CD4-positive, alpha-beta T cell treated with Interleukin-4 for 4 hours (primary cell): ENCODE results near the gene RSKR.
"Not testable (repeated sequence)": the region's sequence is repeated elsewhere in the genome, so short reads cannot be mapped to it uniquely, and the experiment has no call there.

ENCODE experiments used
- DNase-seq: peaks from one replicate; pipeline ENCODE4 v3.0.0-alpha.2; 2020

Gene RSKR

DNA sequence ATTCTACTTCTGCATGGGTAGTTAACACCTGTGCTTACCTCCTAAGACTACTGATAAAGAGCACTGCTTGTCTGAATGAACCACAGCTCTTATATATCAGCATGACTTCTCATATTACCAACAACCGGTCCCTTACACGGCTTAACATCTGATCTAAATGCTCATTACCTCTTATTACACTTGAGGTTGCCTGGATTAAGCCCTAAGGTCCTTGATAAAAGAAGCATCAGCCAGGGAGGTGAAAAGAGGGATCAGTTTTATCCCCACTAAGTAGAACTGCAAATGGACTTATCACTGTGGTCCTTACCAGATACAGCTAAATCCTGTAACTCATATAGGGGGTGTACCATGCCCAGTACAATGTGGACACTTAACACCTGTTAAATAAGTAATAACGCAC, 8.2 kb upstream of the RSKR start:
- DNase-seq = no peak

DNA sequence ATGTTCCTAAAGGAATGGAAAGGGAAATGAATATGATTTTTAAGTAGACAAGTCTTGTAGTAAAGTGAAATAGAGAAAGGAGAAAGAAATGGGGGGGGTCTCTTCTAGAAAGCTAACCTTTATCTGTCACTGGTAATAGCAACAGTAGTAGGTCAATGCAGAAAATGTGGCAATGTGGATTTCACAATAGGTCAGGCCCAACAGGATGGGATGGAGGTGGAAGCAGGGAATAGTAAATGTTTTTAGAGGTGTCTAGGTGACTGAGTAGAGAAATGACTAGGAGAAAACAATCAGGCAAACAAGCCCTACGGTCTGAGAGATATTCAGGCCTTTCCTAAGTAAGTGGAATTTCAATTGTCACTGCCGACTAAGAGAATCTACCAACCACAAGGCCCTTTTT, 6.0 kb upstream of the RSKR start:
- DNase-seq = no peak

DNA sequence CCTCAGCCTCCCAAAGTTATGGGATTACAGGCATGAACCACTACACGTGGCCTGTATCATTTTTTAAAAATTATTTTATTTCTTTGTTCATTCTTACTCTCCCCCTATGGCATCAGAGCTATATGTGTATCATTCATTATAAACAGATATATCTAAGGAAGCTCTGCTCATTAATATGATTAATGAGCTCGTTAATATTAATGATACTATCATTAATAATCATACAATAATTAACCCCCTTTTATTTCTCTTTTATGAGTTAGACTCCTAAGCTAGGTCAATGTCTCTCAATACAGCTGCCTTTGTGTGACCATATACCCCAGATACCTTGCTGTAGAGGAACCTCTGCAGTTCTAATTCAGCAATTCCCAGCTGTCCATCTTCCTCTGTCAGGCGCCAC, 4.5 kb upstream of the RSKR start:
- DNase-seq = no peak

DNA sequence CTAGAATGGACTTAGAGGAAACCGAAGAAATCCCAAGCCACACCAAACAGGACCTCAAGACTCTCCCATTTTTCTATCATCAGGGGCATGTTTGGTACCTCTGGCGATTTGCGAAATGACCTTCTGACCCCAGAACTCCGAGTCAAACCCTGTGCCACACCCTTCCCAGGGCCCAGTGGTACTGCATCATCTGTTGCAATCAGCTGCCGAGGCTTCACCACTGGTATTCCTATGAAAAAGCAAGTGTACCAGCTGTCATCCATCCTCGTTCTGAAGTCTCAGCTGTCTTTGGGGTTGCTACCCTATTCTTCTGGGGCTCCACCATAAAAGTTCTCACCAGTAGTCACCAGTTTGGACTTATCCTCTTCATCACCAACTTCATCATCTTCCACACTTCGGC, 2.3 kb upstream of the RSKR start:
- no peak for DNase-seq

DNA sequence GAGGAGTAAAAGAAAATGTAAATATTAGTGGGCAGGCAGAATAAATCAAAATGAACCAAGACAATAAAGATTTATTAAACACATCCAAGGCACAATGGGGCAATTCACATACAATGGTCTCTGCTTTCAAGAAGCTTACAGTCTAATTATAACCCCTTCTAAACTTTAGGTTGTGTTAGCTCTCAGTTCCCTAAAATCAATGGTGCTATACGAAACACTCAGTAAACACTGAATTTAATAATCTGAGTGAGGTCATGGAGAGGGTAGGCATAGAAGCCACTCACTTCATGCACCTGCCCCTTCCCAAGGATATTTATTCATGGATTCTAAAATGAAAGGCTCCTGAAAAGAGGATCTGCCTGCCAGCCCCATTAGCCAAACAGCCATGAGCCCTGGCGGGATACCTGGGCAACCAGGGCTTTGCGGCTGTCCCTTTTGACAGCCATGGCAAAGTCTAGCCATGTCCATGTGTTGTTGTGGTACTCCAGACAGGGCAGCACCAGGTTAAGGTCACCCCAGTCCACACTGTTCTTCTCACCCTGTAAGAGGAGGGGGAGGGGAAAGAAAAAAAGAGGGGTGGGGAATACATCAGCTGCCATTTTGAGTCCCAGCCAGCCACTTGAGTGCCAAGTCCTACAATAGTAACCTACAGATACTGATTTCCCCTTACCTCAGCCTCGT, 1.4 kb upstream of the RSKR start:
- DNase-seq = no peak

DNA sequence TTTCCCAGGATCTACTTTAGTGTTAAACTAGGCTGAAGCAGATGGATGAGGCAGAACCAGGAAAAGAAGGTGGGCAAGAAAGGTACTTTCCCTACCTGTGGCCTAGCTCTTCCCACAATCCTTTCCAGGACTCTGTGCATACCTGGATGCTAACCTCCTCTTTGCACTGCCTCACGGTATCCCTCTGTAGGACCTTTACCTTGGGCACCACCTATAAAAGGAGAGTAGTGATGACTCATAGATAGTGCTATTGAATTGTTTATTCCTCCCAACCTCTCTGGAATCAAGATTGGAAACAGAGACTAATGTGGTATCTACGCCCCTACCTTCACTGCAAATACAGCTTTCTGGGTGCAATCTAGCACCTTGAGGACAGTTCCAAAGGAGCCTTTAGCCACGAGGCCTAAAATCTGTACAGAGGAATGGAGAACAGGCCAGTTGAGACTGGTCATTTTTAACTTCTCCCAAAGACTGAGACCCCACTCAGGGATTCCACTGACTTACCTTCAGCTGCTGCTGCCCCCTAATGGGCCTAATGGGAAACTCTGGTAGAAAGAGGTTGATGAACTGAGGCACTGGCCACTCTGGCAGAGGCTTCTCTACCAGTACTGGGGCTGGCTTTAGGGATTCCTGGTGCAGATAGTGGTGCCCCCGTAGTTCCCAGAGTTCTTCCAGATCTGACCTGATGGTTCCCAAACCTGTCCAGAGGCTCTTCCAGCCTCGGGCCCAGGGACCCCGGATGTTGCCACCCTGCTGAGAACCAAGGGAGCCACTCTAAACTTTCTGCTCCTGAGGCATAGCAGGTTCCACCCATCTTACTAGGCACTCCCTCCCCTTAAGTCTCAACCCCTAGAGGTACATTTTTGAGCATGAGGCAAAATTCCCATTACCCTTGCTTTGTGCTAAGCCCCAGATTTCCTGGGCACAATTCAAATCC, 781 bp downstream of the RSKR start:
- peak; percentile 45 for DNase-seq

DNA sequence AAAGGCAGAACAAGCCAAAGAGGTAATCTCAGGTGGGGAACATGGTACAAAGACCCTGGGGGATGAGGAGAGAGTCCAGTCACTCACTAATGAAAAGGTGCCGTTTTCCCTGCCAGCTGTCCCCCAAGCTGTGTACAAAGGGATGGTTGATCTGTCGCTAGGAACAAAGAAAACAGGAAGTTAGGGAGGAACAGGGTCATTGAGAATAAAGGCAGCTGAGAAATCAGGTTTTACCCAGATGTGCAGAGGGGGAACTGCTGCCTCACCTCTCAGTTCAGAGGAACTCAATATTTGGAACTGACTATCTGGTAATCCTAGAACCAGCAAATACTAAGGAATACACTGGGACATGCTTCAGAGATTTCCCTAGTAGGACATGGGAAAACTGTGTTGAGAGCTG, 1.5 kb downstream of the RSKR start:
- no peak for DNase-seq

DNA sequence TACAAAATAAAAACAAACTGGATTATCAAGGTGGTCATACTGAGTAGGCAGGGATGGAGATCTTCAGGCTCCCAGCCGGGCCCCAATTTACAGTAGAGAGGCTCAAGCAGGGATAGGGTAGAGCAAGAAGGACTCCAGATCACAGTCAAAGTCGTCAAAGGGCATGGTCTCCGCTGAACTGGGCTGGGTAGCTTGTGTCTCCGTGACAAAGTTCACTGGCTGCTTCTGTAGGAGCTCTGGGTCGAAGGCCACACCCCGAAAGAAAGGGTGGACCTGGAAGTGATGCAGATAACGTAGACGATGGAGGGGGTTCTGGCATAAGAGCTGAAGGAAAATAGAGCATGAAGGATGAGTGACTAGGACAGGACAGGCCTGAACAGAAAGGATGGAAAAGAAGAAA, 3.6 kb downstream of the RSKR start:
- DNase-seq = no peak

DNA sequence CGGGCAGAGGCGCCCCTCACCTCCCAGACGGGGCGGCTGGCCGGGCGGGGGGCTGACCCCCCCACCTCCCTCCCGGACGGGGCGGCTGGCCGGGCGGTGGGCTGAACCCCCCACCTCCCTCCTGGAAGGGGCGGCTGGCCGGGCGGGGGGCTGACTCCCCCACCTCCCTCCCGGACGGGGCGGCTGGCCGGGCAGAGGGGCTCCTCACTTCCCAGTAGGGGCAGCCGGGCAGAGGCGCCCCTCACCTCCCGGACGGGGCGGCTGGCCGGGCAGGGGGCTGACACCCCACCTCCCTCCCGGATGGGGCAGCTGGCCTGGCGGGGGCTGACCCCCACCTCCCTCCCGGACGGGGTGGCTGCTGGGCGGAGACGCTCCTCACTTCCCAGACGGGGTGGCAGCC, 10.0 kb downstream of the RSKR start:
- DNase-seq = not testable (repeated sequence)

DNA sequence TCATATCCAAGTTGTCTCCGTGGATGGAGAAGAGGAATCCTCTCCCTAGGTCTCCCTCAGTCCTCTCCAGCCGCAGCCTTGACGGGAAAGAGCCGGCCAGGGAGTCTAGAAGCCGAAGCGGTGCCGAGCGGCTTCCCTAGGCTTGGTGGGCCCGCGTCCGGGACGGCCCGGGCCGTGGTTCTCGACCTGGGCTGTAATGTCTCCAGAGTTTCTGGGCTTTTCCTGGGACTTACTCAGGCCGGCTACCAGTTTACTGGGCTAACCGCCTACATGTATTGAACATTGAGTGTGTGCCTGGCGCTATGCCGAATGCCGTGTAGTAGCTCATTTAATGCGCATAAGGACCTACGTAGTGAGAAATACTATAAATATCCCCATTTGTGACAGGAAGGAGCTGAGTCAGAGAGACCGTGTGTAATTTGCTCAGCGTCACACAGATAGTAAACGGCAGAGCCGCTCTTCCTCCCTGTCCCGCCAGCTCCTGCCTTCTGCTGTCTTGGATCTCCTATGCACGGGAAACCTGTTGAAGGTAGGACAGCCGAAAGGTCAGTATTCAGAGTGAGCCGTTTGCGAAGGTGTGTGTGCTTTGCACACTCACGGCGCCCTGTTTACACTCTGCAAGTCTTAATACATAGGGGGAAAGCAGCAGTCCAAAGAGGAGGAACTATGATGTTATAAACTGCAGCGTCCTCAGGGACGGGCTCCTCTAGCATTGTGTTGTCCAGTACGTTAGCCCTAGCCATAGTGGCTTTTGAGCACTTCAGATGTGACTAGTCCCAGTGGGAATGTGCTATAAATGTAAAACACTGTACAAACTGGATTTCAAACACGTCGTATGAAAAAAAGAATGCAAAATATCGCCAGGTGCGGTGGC, 14.4 kb downstream of the RSKR start:
- peak; percentile 78 for DNase-seq

DNA sequence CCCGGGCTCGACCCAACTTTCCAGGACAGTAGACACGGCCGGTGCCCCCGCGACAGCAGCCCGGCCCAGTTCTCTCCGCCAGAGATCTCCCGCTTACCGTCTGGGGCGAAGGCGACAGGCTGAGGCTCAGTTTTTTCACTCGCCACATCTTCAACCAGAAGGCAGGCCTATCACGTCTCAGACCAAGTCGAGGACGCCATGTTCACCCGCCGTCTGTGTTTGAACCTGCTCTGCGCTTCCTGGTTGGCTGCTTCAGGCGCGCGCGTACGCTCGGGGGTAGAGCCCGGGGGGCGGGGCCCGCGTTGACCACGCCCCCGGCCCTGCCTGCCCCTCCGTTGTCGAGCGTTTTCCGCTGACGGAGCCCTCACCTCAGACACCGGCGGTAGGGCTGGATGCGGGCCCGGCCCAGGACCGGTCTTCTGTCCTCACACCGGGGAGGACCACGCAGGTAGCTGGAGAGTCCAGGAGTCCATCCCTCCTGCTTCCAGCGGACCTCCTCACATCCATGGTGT, 15.1 kb downstream of the RSKR start, which contains the start of gene SPAG5:
Gene SPAG5 (minus strand): TSS at position 227 of the 512 bp plus-strand sequence. CDS start 79 bp downstream, at position 148.
- DNase-seq = peak; percentile 92

DNA sequence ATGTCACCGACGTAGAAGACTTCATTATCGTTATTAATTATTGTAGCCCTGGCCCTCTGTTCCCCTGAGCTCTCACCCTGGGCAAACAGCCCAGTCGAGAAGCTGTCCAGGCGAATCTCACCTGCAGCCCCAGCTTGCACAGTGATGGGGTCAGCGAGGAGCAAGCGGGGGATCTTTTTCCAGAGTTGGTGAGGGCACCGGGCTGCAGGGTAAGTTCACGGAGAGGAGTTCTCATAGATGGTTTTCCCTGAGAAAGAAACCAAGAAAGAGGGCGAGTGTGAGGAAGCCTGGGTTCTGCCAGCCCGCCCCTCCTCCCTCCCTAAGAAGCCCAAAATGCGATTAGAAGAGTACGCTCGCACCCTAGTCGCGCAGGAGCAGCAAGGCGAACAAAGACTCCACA, 15.6 kb downstream of the RSKR start:
- no peak for DNase-seq

DNA sequence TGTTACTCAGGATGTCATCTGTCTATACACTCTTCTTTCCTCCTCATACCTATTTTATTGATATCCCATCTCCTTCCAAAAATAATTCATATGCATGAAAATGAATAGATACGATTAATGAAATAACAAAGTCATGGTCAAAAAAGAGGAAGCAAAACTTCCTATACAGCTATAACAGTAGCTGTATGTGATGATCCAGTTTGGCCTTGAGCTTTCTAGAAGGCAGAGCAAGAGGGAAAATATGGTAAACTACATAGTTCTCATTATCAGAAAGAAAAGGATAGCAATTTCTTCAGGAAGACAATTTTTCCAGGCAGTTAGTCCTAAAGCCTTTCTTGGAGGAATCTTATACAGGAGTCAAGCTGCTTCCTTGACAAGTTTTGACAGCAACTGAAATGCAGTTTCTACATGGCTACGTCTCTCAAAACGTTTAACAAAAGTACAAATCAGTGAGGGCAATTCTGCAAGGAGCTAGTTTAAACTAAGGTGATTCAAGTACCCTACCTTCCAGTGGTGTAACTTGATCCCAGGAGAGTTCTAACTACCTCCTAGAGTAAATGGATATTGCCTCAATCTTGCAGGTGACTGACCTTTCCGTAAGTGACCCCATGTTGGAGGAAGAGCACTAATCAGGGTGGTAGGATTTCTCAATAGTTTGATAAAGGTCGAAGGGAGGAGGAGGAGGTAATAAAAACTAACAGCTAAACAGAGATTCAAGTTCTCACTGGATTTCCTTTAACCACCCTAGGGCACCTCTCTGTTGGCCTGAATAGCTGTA, 16.2 kb downstream of the RSKR start:
- no peak for DNase-seq

DNA sequence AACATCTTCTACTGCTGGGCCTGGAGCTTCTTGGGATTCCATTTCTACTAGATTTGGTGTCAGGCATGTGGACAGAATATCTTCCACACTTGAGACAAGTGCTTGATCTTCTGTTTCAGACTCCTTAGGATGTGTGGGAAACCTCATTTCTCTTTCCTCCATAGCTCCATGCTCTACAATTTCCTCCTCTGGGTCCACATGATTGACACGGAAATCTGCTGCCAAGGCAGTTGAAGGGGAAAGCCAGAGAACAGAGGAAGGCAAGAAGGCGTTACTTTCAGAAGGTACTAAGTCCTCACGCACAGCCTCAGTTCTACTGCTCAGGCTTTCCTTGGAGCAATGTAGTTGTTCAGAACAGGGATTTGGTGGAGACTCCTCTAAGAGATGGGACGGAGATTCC, 21.7 kb downstream of the RSKR start:
- no peak for DNase-seq

DNA sequence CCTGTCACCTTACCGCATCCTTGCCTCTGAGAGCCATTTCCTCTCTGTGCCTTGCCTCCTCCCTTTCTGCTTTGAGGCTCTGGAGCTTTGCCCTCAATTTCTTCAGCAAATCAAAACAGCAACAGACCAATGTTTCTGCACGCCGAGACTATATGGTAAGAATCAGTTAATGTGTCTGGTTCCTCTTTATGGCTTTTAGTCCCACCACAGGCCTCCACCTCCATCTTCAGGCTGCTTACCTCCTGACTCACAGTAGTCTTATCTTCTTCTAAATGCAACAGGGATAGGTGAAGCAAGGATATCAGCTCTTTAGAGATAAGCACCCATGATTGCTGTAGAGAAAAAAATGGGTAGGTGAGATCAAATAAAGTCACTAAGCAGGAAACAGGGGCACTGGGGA, 28.1 kb downstream of the RSKR start:
- no peak for DNase-seq

DNA sequence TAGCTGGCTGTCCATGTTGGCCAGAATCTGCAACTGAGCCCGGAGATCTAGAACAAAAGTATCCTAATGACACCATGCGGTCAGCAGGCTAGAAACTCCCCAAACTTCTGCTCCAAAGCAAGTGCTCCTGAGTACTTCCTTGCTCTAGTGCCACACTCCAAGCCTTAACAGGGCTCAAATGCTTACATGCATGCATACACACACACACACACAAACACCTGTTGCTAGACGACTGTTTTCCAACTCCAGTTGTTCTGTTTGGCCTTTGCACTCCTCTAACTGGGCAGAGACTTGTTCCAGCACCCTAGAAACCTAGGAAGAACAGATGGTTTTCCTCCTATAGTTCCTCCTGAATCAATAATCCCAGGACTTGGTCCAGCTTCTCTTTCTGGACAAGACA, 29.6 kb downstream of the RSKR start:
- DNase-seq = no peak

DNA sequence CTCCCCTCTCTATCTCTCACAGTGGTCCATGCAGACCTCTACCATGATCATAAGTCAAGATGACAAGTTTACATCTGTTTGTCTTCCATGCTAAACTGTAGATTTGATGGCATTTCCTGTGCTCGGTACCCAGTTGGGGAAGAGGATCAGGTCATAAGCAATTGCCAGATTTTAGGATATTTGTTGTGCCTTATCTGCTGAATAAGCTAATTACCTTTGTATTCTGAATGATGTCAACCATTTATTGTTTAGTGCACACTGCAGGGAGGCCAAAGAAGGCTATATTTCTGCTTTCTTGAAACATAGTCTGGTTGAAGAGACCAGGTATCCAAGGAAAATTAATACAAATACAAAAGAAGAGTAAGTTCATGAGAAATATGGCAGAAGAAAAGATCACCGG, 31.5 kb downstream of the RSKR start:
- DNase-seq = no peak

DNA sequence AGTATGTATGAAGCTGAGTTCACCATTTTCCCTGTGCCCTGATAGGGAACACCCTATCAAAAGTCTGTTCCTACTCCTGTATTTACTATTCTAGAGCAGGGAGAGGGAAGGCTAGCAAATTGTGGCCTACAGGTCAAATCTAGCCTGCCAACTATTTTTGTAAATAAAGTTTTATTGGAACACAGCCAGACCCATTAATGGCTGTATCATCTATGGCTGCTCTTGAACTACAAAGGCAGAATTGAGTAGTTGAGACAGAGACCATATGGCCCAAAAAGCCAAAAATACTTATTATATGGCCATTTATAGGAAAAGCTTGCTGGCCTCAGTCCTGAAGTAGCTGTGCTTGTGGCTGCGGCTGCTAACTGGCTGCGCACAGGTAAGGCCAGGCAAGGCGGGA, 33.0 kb downstream of the RSKR start:
- no peak for DNase-seq

DNA sequence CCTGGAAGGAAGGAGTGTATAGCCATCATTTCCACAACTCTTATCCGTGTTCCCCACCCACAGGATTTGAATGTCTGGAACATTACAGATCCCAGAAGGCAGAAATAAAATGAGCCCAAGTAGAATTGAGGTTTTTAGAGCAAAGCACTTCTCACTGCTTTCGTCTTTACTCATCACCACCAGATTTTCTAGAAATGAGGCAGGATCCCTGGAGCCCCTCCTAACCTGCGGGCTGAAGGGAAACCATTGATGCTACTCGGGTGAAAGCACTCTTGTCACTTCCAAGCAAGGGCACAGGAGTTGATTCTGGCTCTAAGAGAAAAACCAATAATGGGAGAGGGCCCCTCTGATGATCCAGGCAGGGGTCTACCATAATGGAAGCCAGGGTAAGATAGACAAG, 34.5 kb downstream of the RSKR start:
- DNase-seq = no peak

DNA sequence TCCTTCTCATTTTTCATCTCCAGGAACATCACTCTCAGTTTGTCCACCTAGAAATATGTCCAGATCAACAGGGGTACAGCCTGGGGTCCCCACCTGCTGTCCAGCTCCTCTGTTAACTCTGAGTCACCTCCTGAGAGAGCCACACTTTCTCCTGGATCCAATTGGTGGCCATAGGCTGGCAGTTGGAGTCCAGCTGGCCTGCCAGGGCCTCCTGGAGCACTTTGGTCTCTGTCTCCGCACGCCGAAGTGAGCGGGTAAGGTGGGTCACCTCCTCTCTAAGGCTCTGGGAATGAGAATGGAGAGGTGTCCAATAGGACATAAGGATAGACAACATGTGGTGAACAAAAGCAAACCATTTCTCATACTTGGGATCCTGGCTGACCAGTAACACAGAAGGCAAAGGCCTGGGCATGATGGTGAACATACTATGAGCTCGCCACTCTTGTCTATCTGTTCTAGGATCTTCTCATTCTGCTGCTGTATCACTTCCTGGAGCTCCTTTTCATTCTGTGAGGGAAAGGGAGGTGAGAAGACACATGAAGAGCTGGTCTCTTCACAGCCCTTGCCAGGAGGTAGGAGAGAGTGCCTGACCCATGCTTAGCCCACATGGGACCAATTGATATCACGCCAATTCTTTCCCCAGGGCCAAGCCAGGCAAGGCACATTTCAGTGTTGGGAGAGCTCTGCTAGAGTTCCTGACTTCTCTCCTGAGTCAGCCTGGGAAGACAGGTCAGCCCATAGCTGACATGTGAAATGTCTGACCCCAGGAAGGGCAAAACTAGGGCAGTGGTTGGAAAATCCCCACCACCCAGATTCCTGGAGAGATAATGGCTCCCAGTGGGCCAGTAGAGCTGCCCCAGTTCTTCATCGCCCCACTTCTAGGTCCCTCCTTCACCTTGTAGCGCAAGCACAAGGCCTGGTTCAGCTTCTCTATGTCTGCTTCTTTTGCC, 35.5 kb downstream of the RSKR start:
- no peak for DNase-seq

DNA sequence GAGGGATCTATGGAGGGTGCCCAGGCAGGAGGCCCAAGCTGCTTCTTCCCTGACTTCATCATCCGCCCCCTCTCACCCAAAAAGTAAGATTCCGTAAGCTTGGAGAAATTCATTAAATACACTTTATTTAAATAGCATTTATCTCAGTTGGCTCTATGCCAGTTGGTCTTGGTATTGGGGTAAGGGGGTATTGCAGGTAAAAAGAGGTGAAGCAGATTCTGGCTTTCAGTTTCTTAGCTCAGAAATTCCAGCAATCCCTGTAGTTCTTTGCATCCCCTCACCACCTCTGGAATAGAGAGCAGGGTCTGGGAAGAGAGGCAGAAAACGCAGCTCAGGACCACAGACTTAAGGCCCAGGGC, 36.5 kb downstream of the RSKR start:
- no peak for DNase-seq
